Stomach (tissue), 9 donors: ENCODE data around the gene COL13A1. TPM values are rescaled to one million over a fixed set of nuclear protein-coding genes. Genes with fewer than 3 reads are reported as not detected.
A peak's percentile ranks its signal among the peaks of the same experiment; 100 is the strongest.

Experiments used
- DNase-seq, 2 donors: peaks; one replicate each; pipeline versions ENCODE4 v3.0.0 to v3.0.0-alpha.2; 2013 to 2019
- H3K27ac ChIP-seq, 5 donors: fragments of 200-600 bp in 4 of 5; sonication (generic) in 4 of 5; one replicate each; pipeline ENCODE4 v1.5.1; 2013 to 2019; ENCODE audit warnings: mild to moderate bottlenecking in 1 of 5, moderate library complexity in 1 of 5
- H3K27me3 ChIP-seq, 3 donors: fragments of 200-600 bp; sonication (generic); one replicate each; pipeline ENCODE4 v1.5.1; 2017 to 2019; ENCODE audit warnings: mixed run types in 1 of 3
- H3K36me3 ChIP-seq, 4 donors: fragments of 200-600 bp; sonication (generic); 1 replicate in 3 of 4; 2 replicates in 1 of 4; pipeline ENCODE4 v1.5.1; 2016 to 2019
- H3K4me1 ChIP-seq, 4 donors: fragments of 200-600 bp; sonication (generic); one replicate each; pipeline ENCODE4 v1.5.1; 2016 to 2019
- H3K4me3 ChIP-seq, 4 donors: fragments of 200-600 bp; sonication (generic) in 3 of 4; one replicate each; pipeline ENCODE4 v1.5.1; 2016 to 2019; ENCODE audit warnings: mild to moderate bottlenecking in 1 of 4
- H3K9me3 ChIP-seq, 4 donors: fragments of 200-600 bp; sonication (generic); one replicate each; pipeline ENCODE4 v1.5.1; 2016 to 2019
- CTCF ChIP-seq, 7 experiments: fragments of 450-650 bp in 4 of 7; fragments of 200-600 bp in 3 of 7; sonication (generic) in 3 of 7; IDR thresholded peaks; one replicate each; pipeline ENCODE4 v1.5.1; 2016 to 2019; ENCODE audit warnings: antibody characterized with exemption in 7 of 7, control low read depth in 2 of 7, mild to moderate bottlenecking in 1 of 7
- EP300 ChIP-seq: sonication (generic); formaldehyde crosslinking; IDR thresholded peaks from one replicate; pipeline ENCODE4 v1.6.1; 2017; ENCODE audit warnings: antibody characterized with exemption
- POLR2A ChIP-seq, 4 donors: fragments of 450-650 bp; IDR thresholded peaks; one replicate each; pipeline ENCODE4 v1.6.1; 2016; ENCODE audit warnings: antibody characterized with exemption in 4 of 4, control low read depth in 2 of 4, mild to moderate bottlenecking in 1 of 4, moderate library complexity in 1 of 4
- POLR2AphosphoS5 ChIP-seq, 3 donors: sonication (generic); formaldehyde crosslinking; IDR thresholded peaks; one replicate each; pipeline ENCODE4 v1.6.1; 2016; ENCODE audit warnings: antibody characterized with exemption in 3 of 3
- WGBS, 5 donors: extraction: QIAGEN DNeasy Blood & Tissue Kit in 3 of 5; methylation state at CpG; one replicate each; pipeline versions ENCODE4 v1.1.5 to v1.1.7; 2013 to 2018; 5-methylcytosine and 5-hydroxymethylcytosine counted together
- intact Hi-C: fragments of 100-400 bp; cut with DNase I; formaldehyde crosslinking; loops from one replicate; pipeline ENCODE4 v1.15.1; 2023; ENCODE audit warnings: low total_unique reads
- polyA plus RNA-seq, 3 donors: library from polyadenylated mRNA; stranded (reverse); fragments of 200-250 nt; gene quantifications; one replicate each; pipeline ENCODE4 v1.2.3, GENCODE V29; 2013
- total RNA-seq, 5 donors: library from RNA; depleted of rRNA; stranded (reverse); fragments of >200 nt; gene quantifications; one replicate each; pipeline versions ENCODE4 v1.1.0 to v1.2.3, GENCODE V29; 2014 to 2016
- donor health status: healthy with polysubstance abuse.
- donor health status: Bipolar disorder and iron deficiency.
- donor health status: healthy.

COL13A1 gene
- total and polyA plus RNA-seq, 8 donors, result 0.58 to 9.9 (median 6.9) TPM

- Histone ChIP-seq H3K4me1 (peaks cover 5 to 31% (median 22%) of the 10 kb centered on the region in 4 donors), H3K36me3 (no peaks in the 10 kb centered on the region), H3K4me3 (no peak overlapping the region), H3K27ac (no peak overlapping the region), H3K9me3 (no peaks in the 10 kb centered on the region), H3K27me3 (no peaks in the 10 kb centered on the region)
- intact Hi-C loops, result no loop called here
- no peak for DNase-seq
- 68 to 83% (median 74%) methylated on average over 3 to 5 of the region's 5 CpGs for WGBS, 5 donors
- TF ChIP-seq CTCF (IDR thresholded peaks at IDR 0.05) (no peak), POLR2A (IDR thresholded peaks at IDR 0.05) (no peak), POLR2AphosphoS5 (IDR thresholded peaks at IDR 0.05) (no peak), EP300 (no peak)
Measured at GRCh38 chr10:69863580-69863979, 61.9 kb downstream of the COL13A1 start.

GRCh38 chr10:69864321-69864720, 62.6 kb downstream of the COL13A1 start:
- DNase-seq, result no peak
- H3K27me3 ChIP-seq, result no peaks in the 10 kb centered on the region
- H3K4me3 ChIP-seq, result no peak overlapping the region
- H3K4me1 ChIP-seq, result peaks cover 6 to 39% (median 28%) of the 10 kb centered on the region in 4 donors
- H3K27ac ChIP-seq, result no peak overlapping the region
- intact Hi-C loops, result no loop called here
- WGBS, 5 donors, result 50 to 60% (median 56%) methylated on average over 3 of the region's 3 CpGs
- no peak for TF ChIP-seq POLR2A (IDR thresholded peaks at IDR 0.05)
- no peak for TF ChIP-seq POLR2AphosphoS5 (IDR thresholded peaks at IDR 0.05)
- no peak for TF ChIP-seq CTCF (IDR thresholded peaks at IDR 0.05)
- TF ChIP-seq EP300, result no peak
- H3K36me3 ChIP-seq, result no peaks in the 10 kb centered on the region
- no peaks in the 10 kb centered on the region for H3K9me3 ChIP-seq

GRCh38 chr10:69865450-69865849, 63.7 kb downstream of the COL13A1 start:
- peaks cover 9 to 41% (median 29%) of the 10 kb centered on the region in 4 donors for H3K4me1 ChIP-seq
- no peaks in the 10 kb centered on the region for H3K36me3 ChIP-seq
- 60 to 100% (median 94%) methylated on average over 1 of the region's 1 CpG for WGBS, 5 donors
- no peak for DNase-seq
- no peak overlapping the region for H3K4me3 ChIP-seq
- TF ChIP-seq POLR2A (IDR thresholded peaks at IDR 0.05) (no peak), CTCF (IDR thresholded peaks at IDR 0.05) (no peak), EP300 (no peak), POLR2AphosphoS5 (IDR thresholded peaks at IDR 0.05) (no peak)
- no peaks in the 10 kb centered on the region for H3K9me3 ChIP-seq
- intact Hi-C loops, result no loop called here
- no peak overlapping the region for H3K27ac ChIP-seq
- no peaks in the 10 kb centered on the region for H3K27me3 ChIP-seq

- DNase-seq, result peak in 1 of 2 donors; percentile 22
- Histone ChIP-seq H3K36me3 (no peaks in the 10 kb centered on the region), H3K9me3 (no peaks in the 10 kb centered on the region), H3K4me3 (peak overlapping the region in 1 of 4 donors; percentile 20), H3K27me3 (no peaks in the 10 kb centered on the region), H3K27ac (peak overlapping the region in 3 of 5 donors; percentile 9 to 73 (median 71)), H3K4me1 (peaks cover 4 to 37% (median 26%) of the 10 kb centered on the region in 4 donors)
- TF ChIP-seq CTCF (IDR thresholded peaks at IDR 0.05) (no peak), POLR2AphosphoS5 (IDR thresholded peaks at IDR 0.05) (no peak), EP300 (no peak), POLR2A (IDR thresholded peaks at IDR 0.05) (no peak)
- 74 to 81% (median 75%) methylated on average over 5 of the region's 5 CpGs for WGBS, 5 donors
- intact Hi-C loops, result no loop called here
Measured at GRCh38 chr10:69866246-69866687, 64.6 kb downstream of the COL13A1 start.
